GM18526 (cell line): ENCODE measurements around the gene ZNF519.

Source experiments
- POLR2A ChIP-seq: IDR thresholded peaks from 3 replicates; pipeline ENCODE4 v1.6.1; 2011; ENCODE audit not compliant: insufficient read length; ENCODE audit errors: extremely low read depth

Gene ZNF519

DNA sequence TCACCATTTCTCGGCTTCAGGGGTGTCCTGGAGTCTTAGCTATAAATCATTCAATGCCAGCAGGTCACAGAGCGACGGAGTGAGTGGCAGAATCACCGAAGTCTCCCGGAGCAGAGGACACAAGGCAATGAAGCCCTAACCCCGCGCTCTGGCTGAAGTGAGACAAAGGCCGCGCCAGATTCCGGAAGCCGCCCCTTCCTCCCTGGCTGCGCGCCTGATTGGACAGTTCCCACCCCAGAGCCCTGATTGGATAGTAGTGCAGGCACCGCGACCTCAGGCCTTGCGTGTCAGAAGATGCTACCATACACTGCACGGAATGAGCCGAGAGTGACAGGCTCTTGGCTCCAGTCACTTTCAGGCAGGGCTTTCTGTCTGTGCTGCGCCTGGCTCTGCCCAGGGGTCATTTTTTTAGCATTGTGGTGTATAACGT lies at the start of gene ZNF519:
ZNF519 (minus strand) TSS at position 165 of the 430 bp plus-strand sequence; CDS start at position 7, 158 bp downstream.
- peak; percentile 53 for TF ChIP-seq POLR2A

DNA sequence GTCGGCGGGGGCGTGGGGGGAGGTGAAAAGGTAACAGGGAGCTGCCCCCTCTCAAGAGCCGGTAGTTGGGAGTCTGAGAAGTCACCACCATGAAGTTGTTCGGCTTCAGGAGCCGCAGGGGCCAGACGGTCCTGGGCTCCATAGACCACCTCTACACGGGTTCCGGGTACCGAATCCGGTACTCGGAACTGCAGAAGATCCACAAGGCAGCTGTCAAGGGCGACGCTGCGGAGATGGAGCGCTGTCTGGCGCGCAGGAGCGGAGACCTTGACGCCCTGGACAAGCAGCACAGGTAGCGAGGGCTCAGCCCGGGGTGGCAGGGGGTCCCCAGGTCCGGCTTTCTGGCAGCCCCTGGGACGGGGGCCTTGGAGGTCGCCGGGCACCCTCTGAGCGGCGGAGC lies 47.1 kb upstream of the ZNF519 start:
- TF ChIP-seq POLR2A, result no peak

DNA sequence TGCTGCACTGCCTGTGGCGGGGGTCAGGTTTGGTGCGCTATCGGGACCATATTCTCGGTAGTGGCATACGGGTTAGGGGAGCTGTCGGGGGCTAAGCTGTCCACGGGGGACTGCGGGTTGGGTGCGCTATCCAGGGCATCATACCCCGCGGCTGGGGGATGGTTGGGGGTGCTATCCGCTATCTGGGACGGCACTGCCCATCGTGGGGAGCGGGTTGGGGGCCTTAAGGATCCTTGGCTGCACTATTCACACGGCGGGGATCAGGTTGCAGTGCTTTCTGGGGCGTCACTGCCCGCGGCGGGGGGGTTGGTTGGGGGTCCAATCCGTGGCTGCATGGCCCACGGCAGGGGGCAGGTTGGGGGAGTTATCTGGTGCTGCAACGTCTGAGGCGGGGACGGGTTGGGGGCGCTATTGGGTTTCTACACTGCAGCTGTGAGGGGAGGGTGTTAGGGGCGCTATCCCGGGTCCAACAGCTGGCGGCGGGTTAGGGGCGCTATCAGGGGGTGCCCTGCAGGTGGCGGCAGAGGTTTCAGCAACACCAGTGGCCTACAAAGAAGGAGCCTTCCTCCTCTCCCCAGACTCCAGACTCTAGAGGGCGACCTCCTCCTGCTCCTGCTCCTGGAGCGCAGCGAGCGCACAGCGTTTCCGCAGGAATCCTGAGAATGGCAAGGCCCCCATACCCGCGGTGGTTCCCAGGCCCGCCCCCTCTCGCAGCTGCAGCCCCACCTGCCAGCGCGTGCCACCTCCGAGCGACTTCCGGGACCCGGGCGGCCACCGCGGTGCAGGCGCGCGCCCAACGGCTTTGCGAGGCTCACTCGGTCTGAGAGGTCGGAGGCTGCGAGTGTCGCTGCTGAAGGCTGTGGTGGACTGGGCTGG lies 46.3 kb upstream of the ZNF519 start:
- peak; percentile 50 for TF ChIP-seq POLR2A

DNA sequence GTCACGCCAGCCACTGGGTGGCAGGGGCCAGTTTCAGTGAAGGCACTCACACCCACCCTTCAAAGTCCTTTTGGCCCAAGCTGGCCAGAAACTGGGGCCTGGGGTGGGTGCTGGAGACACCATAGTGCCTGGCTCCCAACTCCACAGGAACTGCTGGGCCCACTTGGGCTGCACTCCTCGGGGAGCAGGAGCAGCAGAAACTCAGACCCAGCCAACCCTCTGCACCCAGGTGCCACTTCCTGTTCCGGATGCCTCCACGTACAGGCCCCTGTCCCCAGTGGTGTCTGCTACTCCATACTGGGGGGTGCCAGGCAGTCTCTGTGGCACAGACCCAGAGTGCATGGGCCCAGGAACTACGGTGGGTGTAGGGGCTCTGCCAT lies 42.5 kb upstream of the ZNF519 start:
- TF ChIP-seq POLR2A, result no peak

DNA sequence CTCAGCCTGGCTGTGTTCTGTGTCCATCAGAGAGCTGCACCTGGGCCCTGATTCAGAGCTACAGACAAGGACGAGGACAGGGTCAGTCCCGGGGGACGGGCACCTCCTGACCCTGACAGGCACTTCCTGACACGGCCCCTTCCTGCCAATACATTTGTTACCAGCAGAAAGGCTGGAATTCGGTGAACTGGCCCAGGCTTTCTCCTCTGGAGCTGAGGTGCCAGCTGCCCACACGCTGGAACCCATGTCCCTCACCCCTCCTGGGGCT lies 12.3 kb upstream of the ZNF519 start:
- no peak for TF ChIP-seq POLR2A

DNA sequence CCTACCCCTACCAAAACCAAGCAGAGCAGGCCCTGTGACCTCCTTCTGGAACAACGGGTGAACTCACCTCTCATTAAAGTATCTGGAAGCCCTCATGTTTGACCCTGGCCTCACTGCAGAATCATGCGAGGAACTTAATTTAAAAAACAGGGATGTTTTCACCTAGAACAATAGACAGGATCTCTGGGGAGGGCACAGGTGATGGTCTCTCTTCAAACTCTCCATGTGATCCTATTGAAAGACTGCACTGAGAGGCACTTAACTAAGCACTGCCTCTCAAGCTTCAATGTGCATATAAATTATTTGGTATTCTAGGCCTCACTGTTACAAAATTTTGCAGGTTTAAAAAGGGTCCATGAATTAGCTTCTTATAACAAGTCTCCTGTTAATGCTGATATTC lies 7.5 kb downstream of the ZNF519 start:
- TF ChIP-seq POLR2A, result no peak

DNA sequence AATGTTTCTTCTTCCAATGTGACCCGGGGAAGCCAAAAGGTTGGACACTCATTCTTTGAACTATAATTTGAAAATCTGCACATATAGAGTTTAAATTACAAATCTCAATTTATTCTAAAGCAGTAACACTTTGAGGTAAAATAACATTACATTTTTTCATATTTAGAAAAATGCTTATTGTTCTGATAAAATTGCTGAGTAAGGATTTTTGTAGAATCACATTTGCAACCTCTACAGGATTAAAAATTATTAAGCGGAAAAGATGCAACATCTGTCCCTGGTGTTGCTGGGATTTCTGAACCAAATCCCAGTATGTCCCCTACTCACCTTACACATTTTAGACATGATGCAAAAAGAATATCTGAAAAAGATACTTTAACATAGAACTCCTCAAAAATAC lies 10.1 kb downstream of the ZNF519 start:
- no peak for TF ChIP-seq POLR2A

DNA sequence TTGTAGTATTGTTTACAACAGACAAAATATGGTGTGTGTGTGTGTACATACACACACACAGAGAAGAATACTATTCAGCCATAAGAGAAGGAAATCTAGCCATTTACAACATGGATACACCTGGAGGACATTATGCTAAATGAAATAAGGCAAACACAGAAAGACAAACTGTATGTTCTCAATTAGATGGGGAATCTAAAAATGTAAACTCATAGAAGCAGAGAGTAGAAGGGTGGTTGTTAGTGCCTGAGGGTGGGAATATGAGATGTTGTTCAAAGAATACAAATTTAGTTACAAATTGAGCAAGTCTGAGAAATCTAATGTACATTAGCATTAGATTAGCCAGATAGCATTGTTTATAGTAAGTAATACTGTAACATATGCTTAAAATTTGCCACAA lies 11.3 kb downstream of the ZNF519 start:
- TF ChIP-seq POLR2A, result no peak

DNA sequence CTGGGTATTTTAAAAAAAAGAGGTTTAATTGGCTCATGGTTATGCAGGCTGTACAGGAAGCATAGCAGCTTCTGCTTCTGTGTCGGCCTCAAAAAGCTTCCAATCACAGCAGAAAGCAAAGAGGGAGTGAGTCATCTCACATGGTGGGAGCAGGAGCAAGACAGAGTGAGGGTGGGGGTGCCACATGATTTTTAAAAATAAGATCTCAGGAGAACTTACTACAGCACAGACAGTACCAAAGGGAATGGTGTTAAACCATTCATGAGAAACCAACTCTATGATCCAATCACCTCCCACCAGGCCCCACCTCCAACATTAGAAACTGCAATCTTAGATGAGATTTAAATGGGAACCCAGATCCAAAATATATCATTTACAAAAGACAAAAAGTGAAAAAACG lies 14.6 kb downstream of the ZNF519 start:
- TF ChIP-seq POLR2A, result no peak

DNA sequence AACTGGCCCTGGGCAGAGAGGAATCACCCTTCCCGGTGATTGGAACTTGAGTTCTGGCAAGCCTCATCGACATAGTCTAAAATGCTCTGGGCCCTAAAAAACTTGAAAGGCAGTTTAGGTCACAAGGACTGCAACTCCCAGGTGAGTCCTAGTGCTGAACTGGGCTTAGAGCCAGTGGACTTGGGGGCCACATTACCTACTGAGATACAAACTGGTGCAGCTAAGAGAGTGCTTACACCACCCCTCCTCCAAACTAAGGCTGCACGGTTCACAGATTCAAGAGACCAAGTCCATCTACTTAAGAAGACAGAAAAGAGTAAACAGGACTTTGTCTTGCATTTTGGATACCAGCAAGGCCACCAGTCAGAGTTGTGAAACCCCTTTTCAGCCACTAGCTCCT lies 25.3 kb downstream of the ZNF519 start:
- TF ChIP-seq POLR2A, result no peak

DNA sequence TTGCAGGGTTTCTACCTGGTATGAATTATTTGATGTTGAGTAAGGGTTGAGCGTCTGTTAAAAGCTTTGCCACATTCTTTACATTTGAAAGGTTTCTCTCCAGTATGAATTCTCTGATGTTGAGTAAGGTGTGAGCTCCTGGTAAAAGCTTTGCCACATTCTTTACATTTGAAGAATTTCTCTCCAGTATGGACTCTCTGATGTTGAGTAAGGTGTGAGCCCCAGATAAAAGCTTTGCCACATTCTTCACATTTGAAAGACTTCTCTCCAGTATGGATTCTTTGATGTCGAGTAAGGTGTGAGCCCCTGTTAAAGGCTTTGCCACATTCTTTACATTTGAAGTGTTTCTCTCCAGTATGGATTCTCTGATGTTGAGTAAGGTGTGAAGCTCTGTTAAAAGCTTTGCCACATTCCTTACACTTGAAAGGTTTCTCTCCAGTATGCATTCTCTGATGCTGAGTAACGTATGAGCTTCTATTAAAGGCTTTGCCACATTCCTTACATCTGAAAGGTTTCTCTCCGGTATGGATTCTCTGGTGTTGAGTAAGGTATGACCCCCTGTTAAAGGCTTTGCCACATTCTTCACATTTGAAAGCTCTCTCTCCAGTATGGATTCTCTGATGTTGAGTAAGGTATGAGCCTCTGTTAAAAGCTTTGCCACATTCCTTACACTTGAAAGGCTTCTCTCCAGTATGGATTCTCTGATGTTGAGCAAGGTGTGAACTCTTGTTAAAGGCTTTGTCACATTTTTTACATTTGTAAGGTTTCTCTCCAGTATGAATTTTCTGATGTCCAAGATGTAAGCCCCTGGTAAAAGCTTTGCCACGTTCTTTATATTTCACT lies 27.1 kb downstream of the ZNF519 start:
- no peak for TF ChIP-seq POLR2A

DNA sequence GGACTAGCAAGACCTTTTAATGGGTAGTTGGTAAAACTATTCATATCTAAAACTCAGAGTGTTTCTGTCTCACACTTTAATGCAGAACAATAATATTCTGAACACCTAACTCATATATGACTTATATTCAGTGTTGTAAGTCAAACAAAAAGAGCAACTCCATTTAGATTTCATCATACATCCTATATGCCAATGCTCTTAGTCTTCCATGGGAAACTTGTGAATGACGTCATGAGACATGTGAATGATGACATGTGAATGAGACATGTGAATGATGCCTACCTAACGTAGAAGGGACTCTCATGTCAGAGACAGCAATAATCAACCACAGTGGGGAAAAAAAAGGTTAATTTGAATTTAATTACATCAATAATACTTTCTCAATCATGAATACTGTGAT lies 28.0 kb downstream of the ZNF519 start:
- TF ChIP-seq POLR2A, result no peak

DNA sequence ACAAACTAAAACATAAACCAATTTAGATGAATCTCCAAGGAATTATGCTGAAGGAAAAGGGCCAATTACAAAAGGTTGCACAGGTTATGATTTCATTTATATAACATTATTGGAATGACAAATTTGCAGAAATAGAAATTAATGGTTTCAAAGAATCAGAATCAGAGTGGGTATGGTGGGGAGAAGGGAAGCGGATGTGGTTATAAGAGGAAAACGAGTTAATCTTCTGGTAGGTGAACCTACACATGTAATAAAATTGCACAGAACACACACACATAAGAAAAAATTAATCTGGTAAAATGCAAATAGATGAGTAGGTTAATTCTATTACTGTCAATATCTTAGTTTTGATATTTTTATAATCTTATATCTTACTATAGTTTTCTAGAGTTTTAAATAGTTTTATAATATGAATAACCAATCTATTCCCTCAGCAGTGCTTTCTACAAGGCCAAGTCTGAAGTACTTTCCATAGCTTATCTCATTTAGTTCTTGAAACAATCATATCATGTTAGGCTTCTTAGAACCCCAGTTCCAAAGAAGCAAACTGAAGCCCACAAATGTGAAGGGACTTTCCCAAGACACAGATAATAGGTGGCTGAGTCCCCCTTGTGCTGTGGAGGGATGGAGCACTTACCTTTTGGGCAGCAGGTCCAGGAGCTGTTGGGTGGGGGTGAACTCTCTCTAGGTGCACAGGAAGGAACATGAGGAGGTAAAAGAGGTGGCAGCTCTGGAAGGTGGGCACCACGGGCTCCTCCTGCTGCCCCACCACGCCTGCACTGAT lies 31.5 kb downstream of the ZNF519 start:
- TF ChIP-seq POLR2A, result no peak

DNA sequence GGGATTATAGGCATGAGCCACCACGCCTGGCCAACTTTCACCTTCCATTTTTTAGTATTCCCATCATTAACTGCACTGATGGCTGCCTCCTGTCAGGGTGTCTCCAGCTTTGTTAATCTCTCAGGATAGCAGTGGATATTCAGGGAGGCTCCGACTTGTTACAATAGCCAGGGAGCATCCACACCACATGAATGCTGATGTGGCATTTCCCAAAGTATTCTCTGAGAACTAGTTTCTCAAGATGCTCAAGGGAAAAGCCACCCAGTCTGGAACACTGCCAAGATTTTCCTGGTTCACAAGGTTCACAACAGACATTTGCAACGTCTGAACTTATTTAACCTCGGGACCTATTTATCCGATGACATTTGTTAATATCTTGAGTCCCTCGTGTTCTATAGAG lies 33.8 kb downstream of the ZNF519 start:
- no peak for TF ChIP-seq POLR2A

DNA sequence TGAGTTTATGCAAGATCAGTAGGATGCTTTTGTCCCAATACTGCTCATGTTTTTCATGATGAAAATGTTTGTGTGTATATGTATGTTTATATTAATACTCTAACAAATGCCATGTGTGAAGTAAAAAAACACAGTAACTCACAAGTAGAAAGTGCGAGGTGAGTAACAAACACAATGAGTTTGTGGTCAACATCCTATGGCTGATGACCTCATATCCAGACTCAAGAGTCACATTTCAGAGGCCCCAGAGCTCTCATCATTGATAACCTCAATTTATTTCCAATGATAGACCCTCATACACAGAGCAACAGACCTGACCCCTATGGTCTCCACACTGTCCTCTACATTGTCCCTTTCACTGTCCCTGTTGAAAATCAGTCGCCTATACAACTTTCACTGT lies 34.5 kb downstream of the ZNF519 start:
- no peak for TF ChIP-seq POLR2A
